Mesendoderm (in vitro differentiated cells): ENCODE results near the gene EPYC.

Experiments used
- DNase-seq: peaks from one replicate; pipeline ENCODE4 v3.0.0; 2013
- H2AK5ac ChIP-seq: 2 replicates; pipeline ENCODE4 v1.6.1; 2013; ENCODE audit warnings: low read length, inconsistent platforms
- H2BK120ac ChIP-seq: 2 replicates; pipeline ENCODE4 v1.6.1; 2013; ENCODE audit warnings: low read depth, mild to moderate bottlenecking, low read length, moderate library complexity, mixed read lengths
- H2BK15ac ChIP-seq: replicated peaks from 2 replicates; pipeline ENCODE4 v1.6.1; 2013; ENCODE audit warnings: low read depth, mild to moderate bottlenecking, moderate library complexity
- H2BK5ac ChIP-seq: 2 replicates; pipeline ENCODE4 v1.6.1; 2013; ENCODE audit warnings: low read length, inconsistent platforms
- H3K18ac ChIP-seq: 2 replicates; pipeline ENCODE4 v1.6.1; 2013; ENCODE audit warnings: mild to moderate bottlenecking, low read length, mixed read lengths
- H3K23ac ChIP-seq: one replicate; pipeline ENCODE4 v1.6.1; 2013; ENCODE audit warnings: low read length
- H3K27ac ChIP-seq: 2 replicates; pipeline ENCODE4 v1.5.1; 2013; ENCODE audit warnings: low read depth, mild to moderate bottlenecking, inconsistent platforms, low read length, moderate library complexity
- H3K27me3 ChIP-seq: 2 replicates; pipeline ENCODE4 v1.6.1; 2013; ENCODE audit warnings: low read length, control low read depth, mild to moderate bottlenecking, inconsistent platforms; ENCODE audit not compliant: insufficient read depth, poor library complexity
- H3K36me3 ChIP-seq: 2 replicates; pipeline ENCODE4 v1.6.1; 2013; ENCODE audit warnings: low read length, inconsistent platforms; ENCODE audit not compliant: control insufficient read depth, insufficient read depth
- H3K4ac ChIP-seq: one replicate; pipeline ENCODE4 v1.6.1; 2013; ENCODE audit warnings: low read depth, mild to moderate bottlenecking, low read length, moderate library complexity
- H3K4me1 ChIP-seq: 2 replicates; pipeline ENCODE4 v1.6.1; 2013; ENCODE audit warnings: low read depth, low read length, inconsistent platforms; ENCODE audit not compliant: control insufficient read depth
- H3K4me2 ChIP-seq: 2 replicates; pipeline ENCODE4 v1.6.1; 2013; ENCODE audit warnings: low read length
- H3K4me3 ChIP-seq: 2 replicates; pipeline ENCODE4 v1.5.1; 2013; ENCODE audit warnings: mild to moderate bottlenecking, low read length
- H3K56ac ChIP-seq: one replicate; pipeline ENCODE4 v1.6.1; 2013; ENCODE audit warnings: low read length
- H3K79me1 ChIP-seq: 2 replicates; pipeline ENCODE4 v1.6.1; 2013; ENCODE audit warnings: low read length, inconsistent platforms
- H3K79me2 ChIP-seq: 2 replicates; pipeline ENCODE4 v1.6.1; 2013; ENCODE audit warnings: mild to moderate bottlenecking, low read length; ENCODE audit not compliant: control insufficient read depth, insufficient read depth
- H3K9ac ChIP-seq: 2 replicates; pipeline ENCODE4 v1.6.1; 2013; ENCODE audit warnings: low read length, inconsistent platforms
- H4K5ac ChIP-seq: one replicate; pipeline ENCODE4 v1.6.1; 2013; ENCODE audit warnings: low read length
- H4K8ac ChIP-seq: one replicate; pipeline ENCODE4 v1.6.1; 2013; ENCODE audit warnings: low read depth, mild to moderate bottlenecking, control low read depth, low read length, moderate library complexity
- WGBS: extraction: QIAGEN DNeasy Blood & Tissue Kit; methylation state at CpG from one replicate; pipeline ENCODE4 v1.1.7; 2013; ENCODE audit warnings: low lambda C conversion rate, missing lambda C conversion rate; ENCODE audit not compliant: insufficient coverage; ENCODE audit errors: extremely low coverage; 5-methylcytosine and 5-hydroxymethylcytosine counted together

Gene EPYC

GRCh38 chr12:91017511-91018263, 12.9 kb upstream of the EPYC start:
- Histone ChIP-seq H3K4me3 (no peak overlapping the region), H3K27ac (no peak overlapping the region), H3K4ac (no peak overlapping the region), H3K79me1 (no peaks in the 10 kb centered on the region), H3K4me1 (no peaks in the 10 kb centered on the region), H3K9ac (no peak overlapping the region), H4K5ac (no peak overlapping the region), H3K56ac (no peak overlapping the region), H4K8ac (no peak overlapping the region), H3K27me3 (no peaks in the 10 kb centered on the region), H3K36me3 (no peaks in the 10 kb centered on the region), H2BK120ac (no peak overlapping the region), H2AK5ac (no peak overlapping the region), H2BK5ac (no peak overlapping the region), H3K79me2 (no peaks in the 10 kb centered on the region), H3K23ac (no peak overlapping the region), H2BK15ac (no peak overlapping the region), H3K18ac (no peak overlapping the region), H3K4me2 (no peak overlapping the region)
- no CpG with 5 or more reads among the region's 5 CpGs for WGBS
- no peak for DNase-seq

- WGBS: no CpG with 5 or more reads among the region's 1 CpG
- Histone ChIP-seq H3K9ac (no peak overlapping the region), H3K27ac (no peak overlapping the region)
These were observed 12.3 kb upstream of the EPYC start for GRCh38 chr12:91017043-91017442.

GRCh38 chr12:91009319-91009950, 4.7 kb upstream of the EPYC start:
- no CpG with 5 or more reads among the region's 1 CpG for WGBS
- Histone ChIP-seq H3K27ac (no peak overlapping the region), H3K79me1 (no peaks in the 10 kb centered on the region), H2BK5ac (no peak overlapping the region), H3K18ac (no peak overlapping the region), H3K4me2 (no peak overlapping the region), H3K56ac (no peak overlapping the region), H3K9ac (no peak overlapping the region), H3K79me2 (no peaks in the 10 kb centered on the region), H4K5ac (no peak overlapping the region), H4K8ac (no peak overlapping the region), H3K4me3 (no peak overlapping the region), H3K27me3 (no peaks in the 10 kb centered on the region), H2AK5ac (no peak overlapping the region), H2BK120ac (no peak overlapping the region), H2BK15ac (no peak overlapping the region), H3K4ac (no peak overlapping the region), H3K4me1 (no peaks in the 10 kb centered on the region), H3K36me3 (no peaks in the 10 kb centered on the region), H3K23ac (no peak overlapping the region)
- no peak for DNase-seq

More at GRCh38 chr12:91017043-91017442, 12.3 kb upstream of the EPYC start:
- H2AK5ac ChIP-seq: no peak overlapping the region
- H3K79me2 ChIP-seq: no peaks in the 10 kb centered on the region
- no peaks in the 10 kb centered on the region for H3K4me1 ChIP-seq
- no peaks in the 10 kb centered on the region for H3K36me3 ChIP-seq
- no peak overlapping the region for H4K8ac ChIP-seq
- no peaks in the 10 kb centered on the region for H3K79me1 ChIP-seq
- H2BK15ac ChIP-seq: no peak overlapping the region
- no peak overlapping the region for H2BK120ac ChIP-seq
- no peak overlapping the region for H2BK5ac ChIP-seq
- no peak overlapping the region for H3K23ac ChIP-seq
- no peak overlapping the region for H3K56ac ChIP-seq
- no peaks in the 10 kb centered on the region for H3K27me3 ChIP-seq
- H4K5ac ChIP-seq: no peak overlapping the region
- H3K4ac ChIP-seq: no peak overlapping the region
- no peak for DNase-seq
- no peak overlapping the region for H3K4me3 ChIP-seq
- no peak overlapping the region for H3K4me2 ChIP-seq
- no peak overlapping the region for H3K18ac ChIP-seq

GRCh38 chr12:91007531-91008290, 2.9 kb upstream of the EPYC start:
- no peak overlapping the region for H2AK5ac ChIP-seq

GRCh38 chr12:91003737-91004136, 1.0 kb downstream of the EPYC start:
- Histone ChIP-seq H3K36me3 (no peaks in the 10 kb centered on the region), H3K4me3 (no peak overlapping the region), H3K18ac (no peak overlapping the region), H3K27me3 (no peaks in the 10 kb centered on the region), H2BK15ac (no peak overlapping the region), H3K4me2 (no peak overlapping the region), H3K4me1 (no peaks in the 10 kb centered on the region), H3K4ac (no peak overlapping the region), H3K79me1 (no peaks in the 10 kb centered on the region), H3K9ac (no peak overlapping the region), H4K5ac (no peak overlapping the region), H2BK120ac (no peak overlapping the region), H3K23ac (no peak overlapping the region), H3K27ac (no peak overlapping the region), H4K8ac (no peak overlapping the region), H3K56ac (no peak overlapping the region), H2AK5ac (no peak overlapping the region), H3K79me2 (no peaks in the 10 kb centered on the region), H2BK5ac (no peak overlapping the region)
- DNase-seq: no peak

More at GRCh38 chr12:91007531-91008290, 2.9 kb upstream of the EPYC start:
- no CpG with 5 or more reads among the region's 2 CpGs for WGBS
- Histone ChIP-seq H3K36me3 (no peaks in the 10 kb centered on the region), H4K5ac (no peak overlapping the region), H2BK120ac (no peak overlapping the region), H3K27ac (no peak overlapping the region), H3K56ac (no peak overlapping the region), H3K27me3 (no peaks in the 10 kb centered on the region), H3K79me1 (no peaks in the 10 kb centered on the region), H3K23ac (no peak overlapping the region), H3K4ac (no peak overlapping the region), H3K4me1 (no peaks in the 10 kb centered on the region), H3K79me2 (no peaks in the 10 kb centered on the region), H2BK15ac (no peak overlapping the region), H4K8ac (no peak overlapping the region), H3K4me2 (no peak overlapping the region), H2BK5ac (no peak overlapping the region), H3K9ac (no peak overlapping the region), H3K18ac (no peak overlapping the region), H3K4me3 (no peak overlapping the region)
- no peak for DNase-seq
